Liver (tissue), 9 donors: ENCODE measurements around the gene MYL1. TPM values are rescaled to one million over a fixed set of nuclear protein-coding genes. Genes with fewer than 3 reads are reported as not detected.

Experiments used
- DNase-seq: peaks from one replicate; pipeline ENCODE4 v3.0.0-alpha.2; 2017; ENCODE audit warnings: low spot score
- H3K27ac ChIP-seq, 2 donors: one replicate each; pipeline ENCODE4 v1.7.0; 2013; ENCODE audit warnings: inconsistent platforms in 2 of 2, low read length in 2 of 2, control low read depth in 1 of 2, low read depth in 1 of 2, mild to moderate bottlenecking in 1 of 2
- H3K27me3 ChIP-seq, 4 donors: one replicate each; pipeline versions ENCODE4 v1.6.1 to v1.7.0; 2013; ENCODE audit warnings: low read length in 3 of 4, inconsistent platforms in 1 of 4, mild to moderate bottlenecking in 1 of 4, moderate library complexity in 1 of 4; ENCODE audit not compliant: control insufficient read depth in 4 of 4, insufficient read depth in 4 of 4
- H3K36me3 ChIP-seq, 4 donors: one replicate each; pipeline versions ENCODE4 v1.6.1 to v1.7.0; 2013; ENCODE audit warnings: low read length in 3 of 4, mild to moderate bottlenecking in 3 of 4, low read depth in 1 of 4, moderate library complexity in 1 of 4; ENCODE audit not compliant: control insufficient read depth in 4 of 4, insufficient read depth in 3 of 4
- H3K4me1 ChIP-seq, 4 donors: one replicate each; pipeline versions ENCODE4 v1.6.1 to v1.7.0; 2013; ENCODE audit warnings: low read length in 3 of 4, mild to moderate bottlenecking in 3 of 4, moderate library complexity in 1 of 4; ENCODE audit not compliant: control insufficient read depth in 4 of 4, insufficient read depth in 4 of 4
- H3K4me3 ChIP-seq, 3 donors: one replicate each; pipeline versions ENCODE4 v1.6.1 to v1.7.0; 2013; ENCODE audit warnings: low read length in 3 of 3, control low read depth in 1 of 3, low read depth in 1 of 3, mild to moderate bottlenecking in 1 of 3
- H3K9ac ChIP-seq, 2 donors: one replicate each; pipeline ENCODE4 v1.7.0; 2013; ENCODE audit warnings: low read length in 2 of 2, mild to moderate bottlenecking in 2 of 2, moderate library complexity in 2 of 2, control low read depth in 1 of 2, low read depth in 1 of 2
- H3K9me3 ChIP-seq, 4 donors: one replicate each; pipeline versions ENCODE4 v1.6.1 to v1.7.0; 2013; ENCODE audit warnings: low read length in 3 of 4; ENCODE audit not compliant: control insufficient read depth in 4 of 4
- EGR1 ChIP-seq, 2 donors: IDR thresholded peaks; 2 replicates each; pipeline ENCODE4 v1.6.1; 2016 to 2018; ENCODE audit warnings: antibody characterized with exemption in 2 of 2, low read depth in 2 of 2
- FOXA1 ChIP-seq: IDR thresholded peaks from 2 replicates; pipeline ENCODE4 v1.6.1; 2016; ENCODE audit warnings: antibody characterized with exemption
- GABPA ChIP-seq, 2 donors: IDR thresholded peaks in 1 of 2; conservative IDR thresholded peaks in 1 of 2; 2 replicates each; pipeline ENCODE4 v1.6.1; 2016; ENCODE audit warnings: antibody characterized with exemption in 2 of 2, mild to moderate bottlenecking in 1 of 2, moderate library complexity in 1 of 2
- HNF4A ChIP-seq, 2 donors: conservative IDR thresholded peaks; 2 replicates each; pipeline ENCODE4 v1.6.1; 2016; ENCODE audit warnings: antibody characterized with exemption in 2 of 2, mild to moderate bottlenecking in 2 of 2
- HNF4G ChIP-seq: IDR thresholded peaks from 2 replicates; pipeline ENCODE4 v1.6.1; 2016; ENCODE audit warnings: antibody characterized with exemption
- JUND ChIP-seq, 2 donors: IDR thresholded peaks; 2 replicates each; pipeline ENCODE4 v1.6.1; 2016; ENCODE audit warnings: antibody characterized with exemption in 2 of 2
- NR2F2 ChIP-seq: IDR thresholded peaks from 2 replicates; pipeline ENCODE4 v1.6.1; 2016; ENCODE audit warnings: antibody characterized with exemption
- RAD21 ChIP-seq, 2 donors: IDR thresholded peaks; 2 replicates each; pipeline ENCODE4 v1.6.1; 2016; ENCODE audit warnings: antibody characterized with exemption in 2 of 2, mild to moderate bottlenecking in 2 of 2
- RXRA ChIP-seq, 2 donors: IDR thresholded peaks; 2 replicates each; pipeline ENCODE4 v1.6.1; 2017 to 2018; ENCODE audit warnings: antibody characterized with exemption in 2 of 2, mild to moderate bottlenecking in 1 of 2
- SP1 ChIP-seq: IDR thresholded peaks from 2 replicates; pipeline ENCODE4 v1.6.1; 2018; ENCODE audit warnings: antibody characterized with exemption, mild to moderate bottlenecking
- TAF1 ChIP-seq: conservative IDR thresholded peaks from 2 replicates; pipeline ENCODE4 v1.6.1; 2016; ENCODE audit warnings: antibody characterized with exemption, mild to moderate bottlenecking
- YY1 ChIP-seq: IDR thresholded peaks from 2 replicates; pipeline ENCODE4 v1.6.1; 2016; ENCODE audit warnings: antibody characterized with exemption, mild to moderate bottlenecking
- polyA plus RNA-seq, 2 donors: library from polyadenylated mRNA; stranded (reverse) in 1 of 2; unstranded in 1 of 2; fragments of 200-250 nt in 1 of 2; fragments of >200 nt in 1 of 2; fragmentation: Nextera tagmentation in 1 of 2; extraction: Ambion mirVana in 1 of 2; gene quantifications; one replicate each; pipeline versions ENCODE4 v1.2.1 to v1.2.3, GENCODE V29; 2013 to 2015
- total RNA-seq, 2 donors: library from RNA; depleted of rRNA; stranded (reverse); fragments of >200 nt; gene quantifications; one replicate each; pipeline ENCODE4 v1.2.3, GENCODE V29; 2014
- TF ChIP-seq, protein P1 (sequence below): IDR thresholded peaks from 2 replicates; pipeline ENCODE4 v1.6.1; 2016; ENCODE audit warnings: antibody characterized with exemption
- TF ChIP-seq, protein P2 (sequence below): IDR thresholded peaks from 2 replicates; pipeline ENCODE4 v1.6.1; 2016; ENCODE audit warnings: antibody characterized with exemption
- TF ChIP-seq, protein P3 (sequence below): fragments of 150-350 bp; IDR thresholded peaks from 2 replicates; pipeline ENCODE4 v1.5.1; 2017; ENCODE audit warnings: improper control_type of control experiment, low read depth, low read length; ENCODE audit not compliant: missing input control
- TF ChIP-seq, protein P4 (sequence below): IDR thresholded peaks from 2 replicates; pipeline ENCODE4 v1.6.1; 2016; ENCODE audit warnings: antibody characterized with exemption, mild to moderate bottlenecking
- TF ChIP-seq, protein P5 (sequence below): IDR thresholded peaks from 2 replicates; pipeline ENCODE4 v1.6.1; 2016; ENCODE audit warnings: antibody characterized with exemption
- donor health status: healthy.
- donor health status: healthy.
- donor health status: healthy.
- donor health status: healthy.
- donor health status: healthy.

The MYL1 gene
- total and polyA plus RNA-seq, 4 donors, result not detected

DNA sequence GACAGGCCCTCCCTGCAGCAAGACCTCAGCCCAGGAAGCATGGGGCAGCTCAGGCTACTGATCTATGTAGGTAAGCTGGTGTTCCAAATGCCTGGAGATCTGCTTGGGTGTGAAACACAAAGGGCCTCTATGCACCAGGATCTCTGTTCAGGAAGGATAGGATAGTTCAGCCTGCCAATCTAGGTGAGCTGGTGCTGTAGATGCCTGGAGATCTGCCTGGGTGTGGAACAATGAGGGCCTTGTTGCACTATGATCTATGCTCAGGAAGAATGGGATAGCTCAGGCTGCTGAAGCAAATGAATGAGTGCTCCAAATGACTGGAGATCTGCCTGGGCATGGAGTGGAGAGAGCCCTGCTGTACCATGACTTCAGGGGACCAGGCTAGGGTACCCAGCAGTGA is 48.9 kb upstream of the MYL1 start:
- no peak for DNase-seq
- TF ChIP-seq YY1 (no peak), JUND (IDR thresholded peaks at IDR 0.05) (no peak), GABPA (IDR thresholded peaks at IDR 0.05 in 1 of 2, conservative IDR thresholded peaks at IDR 0.05 in 1 of 2) (no peak), FOXA1 (no peak), NR2F2 (no peak), HNF4G (no peak), RXRA (IDR thresholded peaks at IDR 0.05) (no peak), HNF4A (conservative IDR thresholded peaks at IDR 0.05) (no peak), SP1 (no peak), RAD21 (IDR thresholded peaks at IDR 0.05) (no peak), TAF1 (no peak)
- TF ChIP-seq, protein P1, sequence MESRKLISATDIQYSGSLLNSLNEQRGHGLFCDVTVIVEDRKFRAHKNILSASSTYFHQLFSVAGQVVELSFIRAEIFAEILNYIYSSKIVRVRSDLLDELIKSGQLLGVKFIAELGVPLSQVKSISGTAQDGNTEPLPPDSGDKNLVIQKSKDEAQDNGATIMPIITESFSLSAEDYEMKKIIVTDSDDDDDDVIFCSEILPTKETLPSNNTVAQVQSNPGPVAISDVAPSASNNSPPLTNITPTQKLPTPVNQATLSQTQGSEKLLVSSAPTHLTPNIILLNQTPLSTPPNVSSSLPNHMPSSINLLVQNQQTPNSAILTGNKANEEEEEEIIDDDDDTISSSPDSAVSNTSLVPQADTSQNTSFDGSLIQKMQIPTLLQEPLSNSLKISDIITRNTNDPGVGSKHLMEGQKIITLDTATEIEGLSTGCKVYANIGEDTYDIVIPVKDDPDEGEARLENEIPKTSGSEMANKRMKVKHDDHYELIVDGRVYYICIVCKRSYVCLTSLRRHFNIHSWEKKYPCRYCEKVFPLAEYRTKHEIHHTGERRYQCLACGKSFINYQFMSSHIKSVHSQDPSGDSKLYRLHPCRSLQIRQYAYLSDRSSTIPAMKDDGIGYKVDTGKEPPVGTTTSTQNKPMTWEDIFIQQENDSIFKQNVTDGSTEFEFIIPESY, result no peak
- TF ChIP-seq, protein P2, sequence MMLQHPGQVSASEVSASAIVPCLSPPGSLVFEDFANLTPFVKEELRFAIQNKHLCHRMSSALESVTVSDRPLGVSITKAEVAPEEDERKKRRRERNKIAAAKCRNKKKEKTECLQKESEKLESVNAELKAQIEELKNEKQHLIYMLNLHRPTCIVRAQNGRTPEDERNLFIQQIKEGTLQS, result no peak
- TF ChIP-seq, protein P3, sequence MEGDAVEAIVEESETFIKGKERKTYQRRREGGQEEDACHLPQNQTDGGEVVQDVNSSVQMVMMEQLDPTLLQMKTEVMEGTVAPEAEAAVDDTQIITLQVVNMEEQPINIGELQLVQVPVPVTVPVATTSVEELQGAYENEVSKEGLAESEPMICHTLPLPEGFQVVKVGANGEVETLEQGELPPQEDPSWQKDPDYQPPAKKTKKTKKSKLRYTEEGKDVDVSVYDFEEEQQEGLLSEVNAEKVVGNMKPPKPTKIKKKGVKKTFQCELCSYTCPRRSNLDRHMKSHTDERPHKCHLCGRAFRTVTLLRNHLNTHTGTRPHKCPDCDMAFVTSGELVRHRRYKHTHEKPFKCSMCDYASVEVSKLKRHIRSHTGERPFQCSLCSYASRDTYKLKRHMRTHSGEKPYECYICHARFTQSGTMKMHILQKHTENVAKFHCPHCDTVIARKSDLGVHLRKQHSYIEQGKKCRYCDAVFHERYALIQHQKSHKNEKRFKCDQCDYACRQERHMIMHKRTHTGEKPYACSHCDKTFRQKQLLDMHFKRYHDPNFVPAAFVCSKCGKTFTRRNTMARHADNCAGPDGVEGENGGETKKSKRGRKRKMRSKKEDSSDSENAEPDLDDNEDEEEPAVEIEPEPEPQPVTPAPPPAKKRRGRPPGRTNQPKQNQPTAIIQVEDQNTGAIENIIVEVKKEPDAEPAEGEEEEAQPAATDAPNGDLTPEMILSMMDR, result no peak
- TF ChIP-seq, protein P4, sequence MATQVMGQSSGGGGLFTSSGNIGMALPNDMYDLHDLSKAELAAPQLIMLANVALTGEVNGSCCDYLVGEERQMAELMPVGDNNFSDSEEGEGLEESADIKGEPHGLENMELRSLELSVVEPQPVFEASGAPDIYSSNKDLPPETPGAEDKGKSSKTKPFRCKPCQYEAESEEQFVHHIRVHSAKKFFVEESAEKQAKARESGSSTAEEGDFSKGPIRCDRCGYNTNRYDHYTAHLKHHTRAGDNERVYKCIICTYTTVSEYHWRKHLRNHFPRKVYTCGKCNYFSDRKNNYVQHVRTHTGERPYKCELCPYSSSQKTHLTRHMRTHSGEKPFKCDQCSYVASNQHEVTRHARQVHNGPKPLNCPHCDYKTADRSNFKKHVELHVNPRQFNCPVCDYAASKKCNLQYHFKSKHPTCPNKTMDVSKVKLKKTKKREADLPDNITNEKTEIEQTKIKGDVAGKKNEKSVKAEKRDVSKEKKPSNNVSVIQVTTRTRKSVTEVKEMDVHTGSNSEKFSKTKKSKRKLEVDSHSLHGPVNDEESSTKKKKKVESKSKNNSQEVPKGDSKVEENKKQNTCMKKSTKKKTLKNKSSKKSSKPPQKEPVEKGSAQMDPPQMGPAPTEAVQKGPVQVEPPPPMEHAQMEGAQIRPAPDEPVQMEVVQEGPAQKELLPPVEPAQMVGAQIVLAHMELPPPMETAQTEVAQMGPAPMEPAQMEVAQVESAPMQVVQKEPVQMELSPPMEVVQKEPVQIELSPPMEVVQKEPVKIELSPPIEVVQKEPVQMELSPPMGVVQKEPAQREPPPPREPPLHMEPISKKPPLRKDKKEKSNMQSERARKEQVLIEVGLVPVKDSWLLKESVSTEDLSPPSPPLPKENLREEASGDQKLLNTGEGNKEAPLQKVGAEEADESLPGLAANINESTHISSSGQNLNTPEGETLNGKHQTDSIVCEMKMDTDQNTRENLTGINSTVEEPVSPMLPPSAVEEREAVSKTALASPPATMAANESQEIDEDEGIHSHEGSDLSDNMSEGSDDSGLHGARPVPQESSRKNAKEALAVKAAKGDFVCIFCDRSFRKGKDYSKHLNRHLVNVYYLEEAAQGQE, result no peak
- TF ChIP-seq, protein P5, sequence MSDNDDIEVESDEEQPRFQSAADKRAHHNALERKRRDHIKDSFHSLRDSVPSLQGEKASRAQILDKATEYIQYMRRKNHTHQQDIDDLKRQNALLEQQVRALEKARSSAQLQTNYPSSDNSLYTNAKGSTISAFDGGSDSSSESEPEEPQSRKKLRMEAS, result no peak

DNA sequence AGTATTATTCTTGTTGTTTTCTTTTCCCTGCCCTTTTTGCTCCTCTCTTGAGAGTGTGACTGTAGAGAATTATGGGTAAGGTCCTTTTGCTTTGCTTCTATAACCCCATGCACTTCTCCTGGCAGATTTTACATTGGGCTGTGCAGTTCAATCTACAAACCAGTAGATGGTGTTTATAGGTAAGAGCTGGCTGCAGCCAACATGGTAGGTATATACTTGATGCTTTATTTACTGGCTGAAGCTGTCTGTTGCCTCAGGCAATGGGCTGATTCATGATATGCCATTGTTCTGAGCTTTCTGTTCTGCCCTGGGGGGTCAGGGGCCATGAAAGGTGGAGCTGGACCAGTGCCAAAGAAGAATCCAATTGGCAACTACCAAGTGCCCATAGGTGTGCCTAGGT is 48.3 kb upstream of the MYL1 start:
- H3K36me3 ChIP-seq, result no peaks in the 10 kb centered on the region
- TF ChIP-seq EGR1 (IDR thresholded peaks at IDR 0.05; ENCODE audit: low read depth in 2 of 2), result no peak
- TF ChIP-seq, protein P3, result peak; percentile 5
- no peak for TF ChIP-seq RAD21 (IDR thresholded peaks at IDR 0.05)
- H3K9me3 ChIP-seq, result no peaks in the 10 kb centered on the region
- H3K4me1 ChIP-seq, result no peaks in the 10 kb centered on the region
- no peak for DNase-seq
- H3K4me3 ChIP-seq, result no peak overlapping the region
- no peak overlapping the region for H3K9ac ChIP-seq
- no peaks in the 10 kb centered on the region for H3K27me3 ChIP-seq
- H3K27ac ChIP-seq, result no peak overlapping the region

More for the DNA sequence above, 48.9 kb upstream of the MYL1 start:
- no peaks in the 10 kb centered on the region for H3K27me3 ChIP-seq
- no peaks in the 10 kb centered on the region for H3K36me3 ChIP-seq
- no peaks in the 10 kb centered on the region for H3K4me1 ChIP-seq
- H3K9me3 ChIP-seq, result no peaks in the 10 kb centered on the region
- no peak overlapping the region for H3K4me3 ChIP-seq
- H3K27ac ChIP-seq, result no peak overlapping the region
- no peak overlapping the region for H3K9ac ChIP-seq
